DOHH2 (cell line): ENCODE results near the gene MS4A18.

Experiments used
- H3F3A ChIP-seq: fragments of 200-600 bp; sonication (generic), shearing (Covaris generic); 2 replicates; pipeline ENCODE4 v1.6.0; 2016; ENCODE audit warnings: antibody characterized with exemption, mild to moderate bottlenecking; ENCODE audit not compliant: control insufficient read depth, insufficient read depth
- H3K27ac ChIP-seq: fragments of 200-600 bp; sonication (generic); 2 replicates; pipeline ENCODE4 v1.5.1; 2014; ENCODE audit warnings: low read depth, mild to moderate bottlenecking, low read length, moderate library complexity
- H3K27me3 ChIP-seq: fragments of 200-600 bp; sonication (generic); 2 replicates; pipeline ENCODE4 v1.6.1; 2014; ENCODE audit warnings: mild to moderate bottlenecking, low read length, mixed read lengths; ENCODE audit not compliant: control insufficient read depth
- H3K36me3 ChIP-seq: fragments of 200-600 bp; sonication (generic); 2 replicates; pipeline ENCODE4 v1.6.1; 2014; ENCODE audit warnings: mild to moderate bottlenecking, low read length, moderate library complexity, mixed read lengths; ENCODE audit not compliant: control insufficient read depth
- H3K4me1 ChIP-seq: fragments of 200-600 bp; sonication (generic); 2 replicates; pipeline ENCODE4 v1.6.1; 2014; ENCODE audit warnings: mild to moderate bottlenecking, low read length, mixed read lengths; ENCODE audit not compliant: control insufficient read depth
- H3K4me2 ChIP-seq: fragments of 200-600 bp; sonication (generic); 2 replicates; pipeline ENCODE4 v1.6.0; 2014; ENCODE audit warnings: mild to moderate bottlenecking, low read length, moderate library complexity
- H3K4me3 ChIP-seq: fragments of 200-600 bp; sonication (generic); 2 replicates; pipeline ENCODE4 v1.5.1; 2014; ENCODE audit warnings: mild to moderate bottlenecking, low read length, mixed read lengths
- H3K79me2 ChIP-seq: fragments of 200-600 bp; sonication (generic); 2 replicates; pipeline ENCODE4 v1.6.1; 2014; ENCODE audit warnings: mild to moderate bottlenecking, low read length, mixed read lengths; ENCODE audit not compliant: control insufficient read depth
- H3K9me2 ChIP-seq: fragments of 200-600 bp; sonication (generic); replicated peaks from 2 replicates; pipeline ENCODE4 v1.6.1; 2014; ENCODE audit warnings: mild to moderate bottlenecking, low read length, mixed read lengths; ENCODE audit not compliant: control insufficient read depth
- H3K9me3 ChIP-seq: fragments of 200-600 bp; sonication (generic); 2 replicates; pipeline ENCODE4 v1.6.1; 2014; ENCODE audit warnings: antibody characterized with exemption, low read length, mixed read lengths; ENCODE audit not compliant: control insufficient read depth, insufficient read depth
- H4K20me1 ChIP-seq: fragments of 200-600 bp; sonication (generic); 2 replicates; pipeline ENCODE4 v1.6.0; 2014; ENCODE audit warnings: low read depth, mild to moderate bottlenecking, antibody characterized with exemption, low read length, moderate library complexity; ENCODE audit not compliant: control insufficient read depth, insufficient read depth
- EZH2phosphoT487 ChIP-seq: fragments of 200-600 bp; sonication (generic); IDR thresholded peaks from 2 replicates; pipeline ENCODE4 v1.6.1; 2017; ENCODE audit warnings: borderline replicate concordance, mild to moderate bottlenecking, antibody characterized with exemption, low read length, moderate library complexity, mixed read lengths
- TF ChIP-seq, protein P1 (sequence below): fragments of 200-600 bp; sonication (generic); IDR thresholded peaks from one replicate; pipeline ENCODE4 v1.5.1; 2014; ENCODE audit warnings: antibody characterized with exemption, mild to moderate bottlenecking, low read depth, low read length; ENCODE audit not compliant: poor library complexity, severe bottlenecking

The MS4A18 gene

DNA sequence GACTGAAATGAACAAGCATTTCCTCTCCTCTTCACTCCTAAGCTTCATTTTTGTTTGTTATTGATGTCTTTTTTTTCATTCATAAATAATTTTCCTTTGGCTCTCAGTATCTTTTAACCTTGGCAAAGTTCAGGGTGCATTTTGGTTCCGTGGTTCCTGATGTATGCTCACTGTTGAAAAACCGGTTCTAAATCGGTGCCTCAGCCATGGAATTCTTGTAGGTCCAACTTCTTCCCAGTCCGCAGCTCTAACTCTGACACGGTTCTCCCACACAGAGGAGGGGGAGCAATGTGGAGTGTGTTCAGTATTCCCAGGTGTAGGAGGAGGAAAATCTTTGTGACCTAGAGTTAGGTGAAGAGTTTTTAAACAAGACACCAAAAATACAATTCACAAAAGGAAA is 19.6 kb downstream of the MS4A18 start:
- H3F3A ChIP-seq: no peaks in the 10 kb centered on the region
- TF ChIP-seq, protein P1, sequence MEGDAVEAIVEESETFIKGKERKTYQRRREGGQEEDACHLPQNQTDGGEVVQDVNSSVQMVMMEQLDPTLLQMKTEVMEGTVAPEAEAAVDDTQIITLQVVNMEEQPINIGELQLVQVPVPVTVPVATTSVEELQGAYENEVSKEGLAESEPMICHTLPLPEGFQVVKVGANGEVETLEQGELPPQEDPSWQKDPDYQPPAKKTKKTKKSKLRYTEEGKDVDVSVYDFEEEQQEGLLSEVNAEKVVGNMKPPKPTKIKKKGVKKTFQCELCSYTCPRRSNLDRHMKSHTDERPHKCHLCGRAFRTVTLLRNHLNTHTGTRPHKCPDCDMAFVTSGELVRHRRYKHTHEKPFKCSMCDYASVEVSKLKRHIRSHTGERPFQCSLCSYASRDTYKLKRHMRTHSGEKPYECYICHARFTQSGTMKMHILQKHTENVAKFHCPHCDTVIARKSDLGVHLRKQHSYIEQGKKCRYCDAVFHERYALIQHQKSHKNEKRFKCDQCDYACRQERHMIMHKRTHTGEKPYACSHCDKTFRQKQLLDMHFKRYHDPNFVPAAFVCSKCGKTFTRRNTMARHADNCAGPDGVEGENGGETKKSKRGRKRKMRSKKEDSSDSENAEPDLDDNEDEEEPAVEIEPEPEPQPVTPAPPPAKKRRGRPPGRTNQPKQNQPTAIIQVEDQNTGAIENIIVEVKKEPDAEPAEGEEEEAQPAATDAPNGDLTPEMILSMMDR: no peak
- no peak for TF ChIP-seq EZH2phosphoT487
- no peaks in the 10 kb centered on the region for H4K20me1 ChIP-seq
- no peak overlapping the region for H3K4me3 ChIP-seq
- no peaks in the 10 kb centered on the region for H3K27me3 ChIP-seq
- no peaks in the 10 kb centered on the region for H3K36me3 ChIP-seq
- H3K4me1 ChIP-seq: no peaks in the 10 kb centered on the region
- no peaks in the 10 kb centered on the region for H3K9me2 ChIP-seq
- no peaks in the 10 kb centered on the region for H3K79me2 ChIP-seq
- no peak overlapping the region for H3K27ac ChIP-seq
- H3K9me3 ChIP-seq: 0 out of 2 replicates have a peak, but pooled peaks cover 3% of the 10 kb centered on the region
- H3K4me2 ChIP-seq: no peak overlapping the region

DNA sequence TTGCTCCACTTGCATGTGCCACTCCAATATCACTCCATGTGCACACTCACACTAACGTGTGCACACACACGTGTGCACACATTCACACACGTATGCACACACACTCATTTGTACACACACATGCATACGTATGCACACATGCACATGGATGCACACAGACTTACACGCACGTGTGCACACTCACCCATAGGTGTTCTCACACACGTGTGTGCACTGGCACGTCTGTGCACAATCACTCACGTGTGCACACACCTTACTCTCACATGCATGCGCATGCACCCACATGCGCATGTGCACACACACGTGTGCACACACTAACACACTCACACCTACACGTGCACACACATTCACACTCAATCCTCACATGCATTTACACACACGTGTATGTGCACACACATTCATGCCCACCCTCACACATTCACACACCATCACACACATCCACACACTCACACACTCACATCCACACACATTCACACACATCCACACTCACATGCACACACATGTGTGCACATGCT is 22.9 kb downstream of the MS4A18 start:
- Histone ChIP-seq H3K79me2 (no peaks in the 10 kb centered on the region), H3K4me2 (no peak overlapping the region), H3K36me3 (no peaks in the 10 kb centered on the region), H3K9me3 (0 out of 2 replicates have a peak, but pooled peaks cover 3% of the 10 kb centered on the region), H3K4me3 (no peak overlapping the region), H3K4me1 (no peaks in the 10 kb centered on the region), H3K27ac (no peak overlapping the region), H3K9me2 (no peaks in the 10 kb centered on the region), H3F3A (no peaks in the 10 kb centered on the region), H4K20me1 (no peaks in the 10 kb centered on the region), H3K27me3 (0 out of 2 replicates have a peak, but pooled peaks cover 3% of the 10 kb centered on the region)
- TF ChIP-seq, protein P1: no peak
- no peak for TF ChIP-seq EZH2phosphoT487

DNA sequence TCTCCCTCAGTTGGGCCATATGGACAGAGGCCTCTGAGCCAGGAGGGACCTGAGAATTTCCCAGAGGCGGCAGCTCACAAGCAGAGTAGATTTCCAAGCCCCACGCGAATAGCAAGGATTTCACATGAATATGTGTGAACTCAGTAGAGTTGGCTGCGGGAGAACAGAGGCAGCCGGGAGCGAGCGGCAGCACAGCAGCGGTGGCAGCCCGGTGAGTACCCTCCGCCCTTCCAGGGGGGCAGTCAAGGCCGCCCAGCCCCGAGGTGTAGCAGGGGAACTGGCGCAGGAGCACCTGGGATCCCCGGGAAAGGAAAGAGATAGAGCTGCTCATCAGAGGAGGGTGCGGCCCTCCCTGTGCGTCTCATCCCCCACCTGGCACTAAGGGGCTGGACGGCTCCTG is 23.7 kb downstream of the MS4A18 start:
- Histone ChIP-seq H4K20me1 (no peaks in the 10 kb centered on the region), H3K9me2 (no peaks in the 10 kb centered on the region), H3F3A (no peaks in the 10 kb centered on the region), H3K36me3 (no peaks in the 10 kb centered on the region), H3K9me3 (0 out of 2 replicates have a peak, but pooled peaks cover 3% of the 10 kb centered on the region), H3K4me2 (no peak overlapping the region), H3K4me3 (no peak overlapping the region), H3K27me3 (0 out of 2 replicates have a peak, but pooled peaks cover 3% of the 10 kb centered on the region), H3K4me1 (no peaks in the 10 kb centered on the region), H3K79me2 (no peaks in the 10 kb centered on the region), H3K27ac (no peak overlapping the region)
- TF ChIP-seq, protein P1: no peak
